Activated CD4-positive, CD25-positive, alpha-beta regulatory T cell treated with anti-CD3 and anti-CD28 coated beads, Interleukin-2, amount 50 U/mL, for 72 hours (primary cell): ENCODE results near the gene CIRBP.
"Not testable (repeated sequence)": the region's sequence is repeated elsewhere in the genome, so short reads cannot be mapped to it uniquely, and the experiment has no call there.

Source experiments
- DNase-seq: peaks from one replicate; pipeline ENCODE4 v3.0.0; 2021

CIRBP gene

GRCh38 chr19:1294688-1295087 lies 25.6 kb downstream of the CIRBP start:
- no peak for DNase-seq

DNA sequence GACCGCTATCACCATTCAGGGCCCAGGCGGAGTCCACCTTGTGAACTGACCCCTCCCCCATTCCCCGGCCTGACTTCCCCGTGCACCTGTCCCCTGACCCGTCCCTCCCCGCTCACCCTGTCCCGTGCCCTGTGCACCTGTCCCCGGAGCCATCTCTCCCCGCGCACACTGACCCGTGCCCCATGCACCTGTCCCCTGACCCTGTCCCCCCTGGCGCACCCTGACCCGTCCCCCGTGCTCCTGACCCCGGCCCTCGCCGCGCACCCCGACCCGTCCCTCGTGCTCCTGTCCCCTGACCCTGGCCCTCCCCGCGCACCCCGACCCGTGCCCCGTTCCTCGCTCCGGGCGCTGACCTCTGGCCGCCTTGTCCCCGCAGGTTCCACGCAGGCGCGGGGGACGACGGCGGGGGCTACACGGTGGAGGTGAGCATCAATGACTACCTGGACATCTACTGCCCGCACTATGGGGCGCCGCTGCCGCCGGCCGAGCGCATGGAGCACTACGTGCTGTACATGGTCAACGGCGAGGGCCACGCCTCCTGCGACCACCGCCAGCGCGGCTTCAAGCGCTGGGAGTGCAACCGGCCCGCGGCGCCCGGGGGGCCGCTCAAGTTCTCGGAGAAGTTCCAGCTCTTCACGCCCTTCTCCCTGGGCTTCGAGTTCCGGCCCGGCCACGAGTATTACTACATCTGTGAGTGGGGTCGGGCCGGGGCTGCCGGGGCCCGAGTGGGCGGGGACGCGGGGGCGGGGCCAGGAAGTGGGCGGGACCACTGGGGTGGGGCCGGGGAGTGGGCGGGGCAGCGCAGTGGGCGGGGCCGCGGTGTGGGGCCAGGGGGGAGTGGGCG lies 26.3 kb downstream of the CIRBP start:
- DNase-seq, result no peak

DNA sequence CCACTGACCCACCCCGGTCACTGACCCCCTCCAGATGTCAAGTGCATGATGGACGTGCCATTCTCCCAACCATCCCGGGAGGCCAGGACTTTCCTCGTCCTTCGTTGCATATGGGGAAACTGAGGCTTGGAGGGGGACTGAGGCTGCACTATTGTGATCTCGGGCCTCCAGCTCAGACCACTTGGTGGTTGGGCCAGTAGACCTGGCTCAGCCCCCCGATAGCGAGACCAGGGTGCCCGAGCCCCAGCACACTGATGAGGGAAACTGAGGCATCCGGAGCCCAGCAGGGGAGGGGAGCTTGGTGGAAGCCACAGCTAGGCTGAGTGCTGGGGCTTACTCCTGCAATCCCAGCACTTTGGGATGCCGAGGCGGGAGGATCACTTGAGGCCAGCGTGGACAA lies 26.9 kb downstream of the CIRBP start:
- no peak for DNase-seq

DNA sequence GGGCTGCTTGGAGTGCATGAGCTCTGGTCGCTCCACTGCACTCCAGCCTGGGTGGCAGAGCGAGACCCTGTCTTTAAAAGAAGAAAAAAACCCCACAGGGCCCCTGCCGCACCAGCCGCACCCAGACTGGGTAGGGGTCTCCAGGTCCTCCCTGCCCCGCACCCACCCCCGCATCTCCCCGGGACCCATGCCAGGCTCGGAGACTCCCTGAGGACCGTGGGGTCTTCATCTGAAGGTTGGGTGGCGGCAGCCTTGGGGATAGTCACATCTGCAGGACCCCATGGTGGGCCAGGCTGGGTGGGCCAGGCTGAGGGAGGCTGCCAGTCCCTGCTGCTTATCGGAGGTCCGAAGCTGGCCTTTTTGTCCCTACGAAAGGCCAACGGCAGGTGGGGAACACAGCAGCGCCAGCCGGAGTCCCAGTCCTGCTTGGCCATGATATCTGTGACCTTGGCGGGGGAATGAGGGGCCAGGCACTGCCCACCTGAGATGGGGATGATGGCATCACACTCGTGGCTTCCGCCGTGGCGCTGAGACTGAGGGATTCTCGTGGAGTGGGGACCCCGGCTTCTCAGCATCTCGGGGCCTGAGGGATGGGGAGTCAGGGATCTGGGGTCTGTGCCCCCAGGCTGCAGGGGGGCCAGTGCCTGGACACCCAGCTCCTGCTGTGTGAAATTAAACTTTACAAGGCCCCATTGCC lies 27.6 kb downstream of the CIRBP start:
- no peak for DNase-seq

- DNase-seq, result no peak
Measured at GRCh38 chr19:1298235-1298634, 29.1 kb downstream of the CIRBP start.

DNA sequence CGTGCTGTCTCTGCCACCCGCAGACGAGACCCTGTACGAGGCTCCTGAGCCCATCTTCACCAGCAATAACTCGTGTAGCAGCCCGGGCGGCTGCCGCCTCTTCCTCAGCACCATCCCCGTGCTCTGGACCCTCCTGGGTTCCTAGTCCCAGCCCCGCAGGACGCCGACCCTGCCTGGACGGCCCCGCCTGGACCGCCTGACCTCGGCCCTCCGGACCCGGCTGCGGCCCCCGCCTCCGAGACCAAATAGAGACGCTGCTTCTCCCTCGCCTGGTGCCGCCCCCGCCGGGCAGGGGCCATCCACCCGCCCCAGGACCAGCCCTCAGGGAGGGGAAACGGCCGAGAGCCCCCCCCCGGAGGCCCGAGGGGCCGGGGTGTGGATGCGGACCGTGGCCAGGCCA lies 30.7 kb downstream of the CIRBP start:
- DNase-seq, result no peak

GRCh38 chr19:1300744-1301490 lies 31.8 kb downstream of the CIRBP start:
- DNase-seq, result no peak

- DNase-seq, result no peak
Measured at GRCh38 chr19:1302533-1303239, 33.6 kb downstream of the CIRBP start.

DNA sequence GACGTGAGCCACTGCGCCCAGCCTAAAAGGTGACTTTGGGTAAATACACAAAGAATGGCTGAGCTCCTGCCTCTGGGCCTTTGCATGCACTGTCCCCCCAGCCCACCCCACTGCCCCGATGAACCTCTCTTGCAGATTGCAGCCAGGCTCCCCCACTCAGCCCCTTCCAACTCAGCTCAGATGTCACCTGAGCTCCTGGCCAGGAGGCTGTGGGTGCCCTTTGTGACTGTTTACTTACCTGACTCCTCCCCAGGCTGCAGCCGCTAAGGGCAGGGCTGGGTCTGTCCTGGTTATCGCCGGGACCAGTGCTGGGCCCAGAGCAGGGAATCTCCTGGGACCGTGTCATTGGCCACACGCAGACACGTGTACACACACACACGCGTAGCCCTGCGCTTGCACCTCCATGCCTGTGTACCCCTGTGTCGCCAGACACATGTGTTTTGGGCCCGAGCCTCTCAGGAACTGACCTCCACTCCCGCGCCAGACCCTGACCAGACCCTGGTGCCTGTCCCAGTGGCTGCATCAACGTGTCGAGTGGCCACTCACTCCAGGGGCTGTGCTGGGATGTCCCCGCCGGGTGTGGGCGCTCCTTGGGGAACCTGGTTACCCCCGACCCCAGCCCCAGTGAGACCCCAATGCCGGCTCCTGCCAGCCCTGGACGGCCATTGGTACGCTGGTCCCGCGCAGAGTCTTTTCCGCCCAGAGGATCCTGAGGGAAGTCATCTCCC lies 35.2 kb downstream of the CIRBP start:
- DNase-seq, result no peak

DNA sequence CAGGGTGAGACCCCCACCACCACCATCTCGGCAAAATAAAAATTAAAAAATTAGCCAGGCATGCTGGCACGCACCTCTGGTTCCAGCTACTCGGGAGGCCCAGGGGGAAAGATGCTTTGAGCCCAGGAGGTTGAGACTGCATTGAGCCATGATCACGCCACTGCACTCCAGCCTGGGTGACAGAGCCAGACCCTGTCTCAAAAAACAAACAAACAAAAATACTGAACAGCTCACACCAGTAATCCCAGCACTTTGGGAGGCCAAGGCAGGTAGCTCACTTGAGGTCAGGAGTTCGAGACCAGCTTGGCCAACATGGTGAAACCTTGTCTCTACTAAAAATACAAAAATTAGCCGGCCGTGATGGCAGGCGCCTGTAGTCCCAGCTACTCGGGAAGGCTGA lies 36.2 kb downstream of the CIRBP start:
- not testable (repeated sequence) for DNase-seq

DNA sequence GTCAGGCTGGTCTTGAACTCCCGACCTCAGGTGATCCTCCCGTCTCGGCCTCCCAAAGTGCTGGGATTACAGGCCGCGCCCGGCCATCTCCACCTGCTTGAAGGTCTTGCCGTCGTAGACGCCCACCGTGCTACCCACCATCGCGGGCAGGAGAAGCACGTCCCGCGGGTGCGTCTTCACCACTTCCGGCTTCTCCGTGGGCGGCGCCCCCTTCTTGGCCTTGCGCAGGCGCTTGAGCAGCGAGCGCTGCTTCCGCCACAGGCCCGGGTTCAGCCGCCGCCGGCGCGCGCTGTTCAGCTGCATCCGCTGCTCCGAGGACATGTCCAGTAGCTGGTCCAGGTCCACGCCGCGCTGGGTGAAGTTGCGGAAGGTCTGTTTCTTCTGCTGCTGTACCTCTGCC lies 38.2 kb downstream of the CIRBP start:
- no peak for DNase-seq

DNA sequence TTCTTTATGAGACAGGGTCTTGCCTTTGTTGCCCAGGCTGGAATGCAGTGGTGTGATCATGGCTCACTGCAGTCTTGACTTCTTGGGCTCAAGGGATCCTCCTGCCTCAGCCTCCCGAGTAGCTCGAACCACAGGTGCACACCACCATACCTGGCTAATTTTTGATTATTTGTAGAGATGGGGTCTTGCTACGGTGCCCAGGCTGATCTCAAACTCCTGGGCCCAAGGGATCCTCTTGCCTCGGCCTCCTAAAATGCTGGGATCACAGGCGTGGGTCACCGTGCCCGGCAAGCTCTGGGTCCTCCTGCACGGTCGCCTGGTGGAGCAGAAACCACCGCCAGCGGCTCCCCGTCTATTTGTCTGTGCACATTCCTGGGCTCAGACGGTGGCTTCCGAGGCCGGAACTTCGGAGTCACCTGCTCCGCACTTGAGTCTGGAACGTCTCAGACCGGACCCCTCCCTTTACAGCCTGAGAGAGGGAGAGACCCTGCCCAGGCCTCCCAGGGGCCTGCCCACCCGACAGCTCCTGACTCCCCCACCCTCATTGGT lies 38.7 kb downstream of the CIRBP start:
- DNase-seq, result no peak

GRCh38 chr19:1308718-1309117 lies 39.6 kb downstream of the CIRBP start:
- no peak for DNase-seq

DNA sequence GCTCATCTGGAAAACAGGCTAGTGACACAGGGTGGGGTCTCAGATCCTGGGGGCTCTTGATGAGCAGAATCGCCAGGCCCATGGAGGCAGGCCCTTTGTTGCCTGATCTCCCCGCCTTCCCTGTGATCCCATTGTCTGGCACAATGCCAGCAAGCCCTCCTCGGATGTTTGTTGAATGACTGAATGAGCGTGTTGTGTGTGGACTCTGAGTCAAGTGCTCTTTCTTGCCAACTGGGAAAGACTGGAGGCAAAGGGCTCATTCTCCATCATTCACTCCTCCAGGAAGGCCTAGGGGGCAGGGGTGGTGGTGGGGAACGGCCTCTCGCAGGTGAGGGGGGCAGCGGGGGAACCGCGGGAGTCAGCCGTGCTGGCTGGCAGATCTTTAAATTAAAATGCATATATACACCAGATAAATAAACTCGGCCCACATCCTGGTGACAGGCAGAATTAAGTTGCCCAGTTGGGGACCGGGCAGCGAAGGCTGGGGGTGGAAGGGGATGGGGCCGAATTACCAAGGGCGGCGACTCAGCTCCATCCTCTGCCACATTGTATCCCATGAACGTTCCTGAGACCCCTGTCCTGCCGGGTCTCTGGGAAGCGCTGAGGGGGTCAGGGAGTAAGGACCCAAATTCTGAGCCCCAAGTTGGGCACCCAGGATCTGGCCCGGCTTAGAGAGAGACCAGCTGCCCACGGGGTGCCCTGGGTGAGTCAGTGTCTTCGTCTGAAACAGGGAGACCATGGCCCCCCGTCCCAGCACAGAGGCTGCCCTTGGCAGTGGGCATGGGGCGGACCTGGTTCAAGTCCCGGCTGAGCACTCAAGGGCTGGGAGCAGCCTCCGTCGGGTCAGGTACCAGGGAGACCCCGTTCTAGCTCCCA lies 41.1 kb downstream of the CIRBP start:
- DNase-seq, result no peak

DNA sequence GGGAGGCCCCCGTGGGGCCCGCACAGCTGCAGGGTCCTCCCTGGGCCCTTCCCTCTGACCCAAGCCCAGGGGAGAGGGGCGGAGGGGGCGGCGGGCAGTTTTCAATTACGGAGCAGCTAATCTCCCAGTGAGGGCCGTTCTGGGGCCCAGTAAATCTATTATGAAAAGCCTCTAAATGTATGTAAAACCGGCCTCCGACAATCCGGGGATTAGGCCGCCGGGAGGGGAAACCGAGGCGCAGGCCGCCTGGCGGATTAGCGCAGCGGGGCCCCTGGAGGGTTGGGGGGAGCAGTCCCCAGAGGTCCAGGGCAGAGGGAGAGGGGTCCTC lies 41.7 kb downstream of the CIRBP start:
- DNase-seq, result no peak

GRCh38 chr19:1311543-1312091 lies 42.5 kb downstream of the CIRBP start:
- DNase-seq, result no peak

- DNase-seq, result no peak
Measured at GRCh38 chr19:1312767-1313694, 43.9 kb downstream of the CIRBP start.

GRCh38 chr19:1313695-1314613 lies 44.8 kb downstream of the CIRBP start:
- no peak for DNase-seq
